ENCODE measurements around the gene TRABD2B.

The TRABD2B gene

DNA sequence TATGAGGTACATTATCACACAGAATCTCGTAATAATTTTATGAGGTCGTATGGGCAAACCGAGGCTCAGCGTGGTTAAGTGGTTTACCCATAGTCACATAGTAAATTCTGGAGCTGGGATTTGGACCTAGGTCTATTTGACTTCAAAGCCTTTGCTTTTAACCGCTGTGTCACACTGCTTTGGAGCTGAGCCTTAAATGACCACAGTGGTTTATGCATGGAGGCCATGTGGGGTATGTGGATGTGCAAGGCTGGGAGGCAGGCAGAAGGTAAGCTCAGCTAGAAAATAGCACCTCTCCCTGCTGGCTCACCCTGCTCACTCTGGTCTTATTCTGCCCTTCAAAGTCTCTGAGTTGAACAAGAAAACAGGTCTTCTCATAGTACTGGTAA, 269.5 kb downstream of the TRABD2B start:
- Histone ChIP-seq H3K36me3 (no peaks in the 10 kb centered on the region), H3K4me3 (no peak overlapping the region), H3K4me2 (peak overlapping the region in 7 of 11 experiments; percentile 2 to 36 (median 12); a peak in 9 of 22 replicates), H4K20me1 (no peaks in the 10 kb centered on the region; a peak in 2 of 22 replicates), H3K4me1 (peaks cover 0 to 36% (median 12%) of the 10 kb centered on the region in 10 experiments; a peak in 13 of 20 replicates), H3K27me3 (peaks cover 14 to 19% (median 18%) of the 10 kb centered on the region in 11 experiments; a peak in 21 of 22 replicates), H3K27ac (peak overlapping the region in 3 of 11 experiments; percentile 1 to 21 (median 13); a peak in 5 of 22 replicates), H3K9ac (no peak overlapping the region), H3K9me3 (replicated peaks in 1 of 11) (peaks cover 0 to 4% (median 0%) of the 10 kb centered on the region in 11 experiments; a peak in 1 of 22 replicates)
- TF ChIP-seq Cebpa-rat (IDR thresholded peaks at IDR 0.05): no peak

DNA sequence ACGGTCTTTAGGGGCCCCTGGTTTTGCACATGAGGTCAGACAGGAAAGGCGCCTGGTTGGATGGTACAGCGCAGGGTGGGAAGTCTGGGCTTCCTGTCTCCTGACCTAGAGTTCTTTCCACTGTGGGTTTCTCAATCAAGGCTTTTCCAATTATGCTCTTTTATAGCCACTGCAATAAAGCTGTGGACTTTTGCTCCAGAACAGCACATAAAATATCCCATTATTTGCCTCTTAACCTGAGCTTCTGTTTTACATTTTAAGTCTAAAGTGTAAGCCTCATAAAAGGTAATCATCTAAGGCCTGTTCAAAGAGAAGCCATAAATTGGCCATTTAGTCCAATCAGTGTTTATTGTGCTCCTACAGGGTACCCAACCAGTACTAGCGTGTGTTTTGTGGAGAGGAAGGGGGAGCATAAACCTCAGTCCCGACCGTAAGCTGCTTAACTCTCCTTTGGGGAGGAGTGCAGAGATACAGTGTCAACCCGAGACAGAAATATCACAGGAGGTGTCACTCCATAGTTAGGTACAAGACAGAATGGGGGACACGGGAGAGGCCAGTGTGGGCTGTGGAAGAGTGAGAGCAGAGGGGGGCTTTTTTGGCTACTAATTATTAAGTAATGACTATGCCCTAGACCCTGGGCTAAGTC, 270.0 kb downstream of the TRABD2B start:
- peaks cover 0 to 4% (median 0%) of the 10 kb centered on the region in 11 experiments; a peak in 1 of 22 replicates for H3K9me3 ChIP-seq (replicated peaks in 1 of 11)
- no peak overlapping the region for H3K9ac ChIP-seq
- no peak overlapping the region for H3K27ac ChIP-seq
- no peaks in the 10 kb centered on the region for H3K36me3 ChIP-seq
- TF ChIP-seq Cebpa-rat (IDR thresholded peaks at IDR 0.05): no peak
- peaks cover 14 to 19% (median 18%) of the 10 kb centered on the region in 11 experiments; a peak in 21 of 22 replicates for H3K27me3 ChIP-seq
- H3K4me3 ChIP-seq: no peak overlapping the region
- H3K4me1 ChIP-seq: peaks cover 0 to 36% (median 12%) of the 10 kb centered on the region in 10 experiments; a peak in 13 of 20 replicates
- peak overlapping the region in 3 of 11 experiments; percentile 12 to 36 (median 19); a peak in 7 of 22 replicates for H3K4me2 ChIP-seq
- no peaks in the 10 kb centered on the region; a peak in 2 of 22 replicates for H4K20me1 ChIP-seq

DNA sequence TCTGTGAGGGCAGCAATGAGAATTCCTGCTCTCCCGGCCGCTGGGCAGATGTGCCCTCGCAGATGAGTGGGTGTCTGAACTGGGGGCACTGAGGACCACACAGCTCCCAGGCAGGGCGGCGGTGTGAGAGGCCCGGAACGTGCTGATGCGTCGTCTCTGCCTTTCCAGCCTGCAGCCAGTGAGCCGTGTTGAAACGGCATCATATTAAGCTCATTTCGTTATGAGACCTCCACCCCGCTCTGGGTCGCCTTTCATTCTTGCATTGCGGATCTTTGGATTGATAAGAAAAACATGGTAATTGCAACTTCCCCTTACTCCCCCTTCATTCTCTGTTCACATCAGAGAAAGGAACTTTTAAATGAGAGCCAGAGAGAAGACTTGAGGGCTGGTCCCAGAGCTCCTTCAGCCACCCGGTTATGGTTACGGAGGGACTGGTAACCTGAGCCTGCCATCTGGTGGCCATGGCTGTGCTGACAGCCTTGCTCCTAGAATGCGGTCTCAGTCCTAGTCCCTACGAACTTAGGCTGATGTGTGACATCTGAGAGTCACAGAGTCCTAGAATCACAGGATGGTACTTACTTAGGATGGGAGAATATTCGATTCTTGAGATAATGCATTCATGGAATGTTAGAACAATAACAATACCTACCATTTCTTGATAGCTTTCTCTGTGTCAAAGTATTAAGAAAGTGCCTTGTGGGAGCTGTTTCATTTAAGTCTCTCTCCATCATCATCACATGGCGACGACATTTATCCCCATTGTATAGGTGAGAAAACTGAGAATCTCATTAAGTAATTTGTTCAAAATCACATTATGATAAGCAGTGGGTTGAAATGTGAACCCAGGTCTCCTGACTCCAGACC, 271.0 kb downstream of the TRABD2B start:
- Histone ChIP-seq H3K9ac (peak overlapping the region in 1 of 11 experiments; percentile 13; a peak in 1 of 22 replicates), H3K36me3 (no peaks in the 10 kb centered on the region), H4K20me1 (no peaks in the 10 kb centered on the region; a peak in 2 of 22 replicates), H3K4me2 (peak overlapping the region; percentile 26 to 77 (median 46); a peak in 20 of 22 replicates), H3K4me1 (peaks cover 0 to 36% (median 12%) of the 10 kb centered on the region in 10 experiments; a peak in 13 of 20 replicates), H3K27me3 (peaks cover 14 to 19% (median 18%) of the 10 kb centered on the region in 11 experiments; a peak in 21 of 22 replicates), H3K27ac (no peak overlapping the region), H3K9me3 (replicated peaks in 1 of 11) (peaks cover 0 to 4% (median 0%) of the 10 kb centered on the region in 11 experiments; a peak in 1 of 22 replicates), H3K4me3 (no peak overlapping the region)
- no peak for TF ChIP-seq Cebpa-rat (IDR thresholded peaks at IDR 0.05)

DNA sequence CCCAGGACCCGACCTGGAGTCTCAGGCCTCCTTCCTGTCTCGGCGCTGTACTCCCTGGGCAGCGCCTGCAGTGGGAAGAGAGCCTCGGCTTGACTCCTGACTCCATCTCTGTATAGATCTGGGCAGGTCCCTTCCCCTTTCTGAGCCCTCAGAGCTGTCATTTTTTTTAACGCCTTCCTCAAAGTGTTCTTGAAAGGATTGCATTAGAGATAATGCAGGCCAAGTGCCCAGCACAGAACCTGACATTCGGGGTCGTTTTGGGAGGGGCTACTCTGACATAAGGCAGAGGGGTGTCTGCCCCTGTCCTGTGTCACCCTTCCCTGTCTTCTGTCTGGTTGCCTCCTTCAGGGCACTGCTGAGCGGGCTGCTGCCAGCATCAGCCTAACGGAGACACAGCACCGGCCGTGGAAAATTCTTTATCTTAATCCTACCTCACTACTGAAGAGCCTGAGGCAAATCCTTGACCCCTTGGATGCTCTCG, 271.6 kb downstream of the TRABD2B start:
- no peak for TF ChIP-seq Cebpa-rat (IDR thresholded peaks at IDR 0.05)
- Histone ChIP-seq H3K4me2 (peak overlapping the region; percentile 26 to 77 (median 46); a peak in 20 of 22 replicates), H3K27me3 (peaks cover 14 to 19% (median 18%) of the 10 kb centered on the region in 11 experiments; a peak in 21 of 22 replicates), H3K9ac (peak overlapping the region in 1 of 11 experiments; percentile 13; a peak in 1 of 22 replicates), H3K4me1 (peaks cover 0 to 36% (median 12%) of the 10 kb centered on the region in 10 experiments; a peak in 13 of 20 replicates), H3K4me3 (no peak overlapping the region), H4K20me1 (no peaks in the 10 kb centered on the region; a peak in 2 of 22 replicates), H3K27ac (no peak overlapping the region), H3K9me3 (replicated peaks in 1 of 11) (peaks cover 0 to 4% (median 0%) of the 10 kb centered on the region in 11 experiments; a peak in 1 of 22 replicates), H3K36me3 (no peaks in the 10 kb centered on the region)

DNA sequence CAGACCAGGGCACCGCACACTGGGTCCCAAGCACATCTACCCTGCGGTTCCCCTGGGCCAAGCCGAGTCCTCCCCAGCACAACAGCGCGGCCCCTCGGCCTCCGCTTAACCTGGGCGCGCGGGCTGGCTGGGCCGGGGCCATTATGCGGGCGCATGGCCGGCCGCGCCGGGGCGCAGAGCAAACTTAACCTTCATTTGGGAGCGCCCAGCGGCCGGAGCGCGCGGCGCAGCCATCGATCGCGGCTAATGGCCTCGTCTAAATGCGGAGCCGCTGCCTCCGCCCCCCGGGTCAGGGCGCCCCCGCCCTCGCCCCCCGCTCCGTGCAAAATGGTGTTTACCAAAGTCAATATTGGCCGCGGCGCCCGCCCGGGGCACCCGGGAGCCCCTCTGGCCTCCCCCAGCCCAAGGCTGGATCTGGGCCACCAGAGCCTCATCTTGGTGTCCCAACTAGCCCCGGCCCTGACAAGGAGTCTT, 272.1 kb downstream of the TRABD2B start:
- no peak overlapping the region for H3K4me2 ChIP-seq

DNA sequence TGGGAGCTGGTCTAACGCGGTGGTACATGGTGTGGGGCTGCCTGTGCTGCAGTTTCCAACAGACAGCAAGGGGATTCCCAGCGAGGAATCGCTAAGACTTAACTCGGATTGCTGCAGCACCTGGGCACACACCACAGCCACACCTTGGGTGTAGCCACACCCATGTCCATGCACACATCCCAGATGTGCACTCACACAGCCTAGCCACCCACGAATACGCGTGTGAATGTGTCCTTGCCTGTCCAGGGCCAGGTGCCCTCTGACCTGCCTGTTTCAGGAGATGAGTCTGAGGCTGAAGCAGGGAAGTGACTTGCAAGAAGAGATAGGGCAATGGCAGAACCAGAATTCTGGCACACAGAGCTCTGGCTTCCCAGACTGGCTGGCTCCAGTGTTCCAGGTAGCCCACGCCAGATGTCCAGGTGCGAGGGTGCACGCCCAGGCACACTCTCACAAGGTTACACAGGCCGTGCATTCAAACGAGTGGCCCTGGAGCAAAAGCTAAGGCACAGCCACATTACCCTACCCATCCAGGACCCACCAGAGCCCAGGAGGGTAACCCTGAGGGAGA, 272.7 kb downstream of the TRABD2B start:
- H3K4me3 ChIP-seq: no peak overlapping the region
- peaks cover 0 to 4% (median 0%) of the 10 kb centered on the region in 11 experiments; a peak in 1 of 22 replicates for H3K9me3 ChIP-seq (replicated peaks in 1 of 11)
- H3K27me3 ChIP-seq: peaks cover 14 to 19% (median 18%) of the 10 kb centered on the region in 11 experiments; a peak in 21 of 22 replicates
- H4K20me1 ChIP-seq: no peaks in the 10 kb centered on the region; a peak in 3 of 22 replicates
- H3K4me1 ChIP-seq: peaks cover 0 to 36% (median 12%) of the 10 kb centered on the region in 10 experiments; a peak in 13 of 20 replicates
- no peak for TF ChIP-seq Cebpa-rat (IDR thresholded peaks at IDR 0.05)
- no peak overlapping the region for H3K27ac ChIP-seq
- no peaks in the 10 kb centered on the region for H3K36me3 ChIP-seq
- no peak overlapping the region for H3K4me2 ChIP-seq
- H3K9ac ChIP-seq: no peak overlapping the region

More for the DNA sequence above, 272.1 kb downstream of the TRABD2B start:
- Histone ChIP-seq H3K4me3 (no peak overlapping the region), H3K27ac (no peak overlapping the region), H3K9me3 (replicated peaks in 1 of 11) (peaks cover 0 to 4% (median 0%) of the 10 kb centered on the region in 11 experiments; a peak in 1 of 22 replicates), H4K20me1 (no peaks in the 10 kb centered on the region; a peak in 3 of 22 replicates), H3K4me1 (peaks cover 0 to 36% (median 12%) of the 10 kb centered on the region in 10 experiments; a peak in 13 of 20 replicates), H3K9ac (no peak overlapping the region), H3K36me3 (no peaks in the 10 kb centered on the region), H3K27me3 (peaks cover 14 to 19% (median 18%) of the 10 kb centered on the region in 11 experiments; a peak in 21 of 22 replicates)
- TF ChIP-seq Cebpa-rat (IDR thresholded peaks at IDR 0.05): no peak

DNA sequence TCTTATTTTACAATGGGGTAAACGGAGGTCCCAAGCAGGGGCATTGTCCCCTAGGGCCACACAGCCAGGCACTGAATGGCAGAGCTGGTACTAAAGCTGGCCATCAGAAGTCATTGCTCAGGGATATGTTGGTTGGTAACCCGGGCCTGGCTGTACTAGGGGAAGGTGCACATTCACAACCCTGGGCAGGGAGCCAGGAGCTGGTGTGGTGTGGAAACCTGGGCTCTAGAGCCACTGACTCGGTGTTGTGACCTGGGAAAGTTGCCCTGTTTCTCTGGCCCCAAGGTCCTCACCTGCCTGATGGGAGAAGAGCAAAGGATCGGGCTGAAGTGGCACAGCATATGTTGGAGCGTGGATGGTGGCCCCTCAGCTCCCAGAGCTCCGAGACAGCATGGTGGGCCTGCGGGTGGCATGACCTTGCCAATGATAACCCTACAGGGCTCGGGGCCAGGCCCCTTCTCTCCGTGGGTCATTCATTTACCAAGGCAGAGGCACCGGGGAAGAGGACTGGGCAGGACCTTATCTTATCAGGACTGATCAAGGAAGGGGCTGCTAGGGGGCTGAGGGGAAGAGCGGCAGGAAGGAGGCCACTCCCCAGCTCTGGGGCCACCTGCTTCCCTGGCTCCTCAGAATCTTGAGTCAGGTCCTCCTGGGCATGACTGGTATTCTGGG, 274.1 kb downstream of the TRABD2B start:
- H3K27me3 ChIP-seq: peaks cover 14 to 19% (median 18%) of the 10 kb centered on the region in 11 experiments; a peak in 21 of 22 replicates

More for the DNA sequence above, 274.1 kb downstream of the TRABD2B start:
- TF ChIP-seq Cebpa-rat (IDR thresholded peaks at IDR 0.05): no peak
- Histone ChIP-seq H3K4me3 (no peak overlapping the region), H3K4me2 (no peak overlapping the region), H3K4me1 (peaks cover 0 to 24% (median 10%) of the 10 kb centered on the region in 10 experiments; a peak in 13 of 20 replicates), H3K9me3 (replicated peaks in 1 of 11) (no peaks in the 10 kb centered on the region), H3K36me3 (no peaks in the 10 kb centered on the region), H3K27ac (no peak overlapping the region), H4K20me1 (no peaks in the 10 kb centered on the region; a peak in 3 of 22 replicates), H3K9ac (no peak overlapping the region)
